M059J (cell line): ENCODE data around the gene KRTAP8-1. TPM values are rescaled to one million over a fixed set of nuclear protein-coding genes. Genes with fewer than 3 reads are reported as not detected.

Experiments
- DNase-seq: peaks from one replicate; pipeline ENCODE4 v3.0.0-alpha.2; 2012; ENCODE audit warnings: low read depth
- total RNA-seq: library from RNA; depleted of rRNA; stranded (reverse); fragments of >200 nt; shearing (Covaris generic); gene quantifications from 2 replicates; pipeline ENCODE4 v1.2.3, GENCODE V29; 2014; rRNA removed

Gene KRTAP8-1, protein sequence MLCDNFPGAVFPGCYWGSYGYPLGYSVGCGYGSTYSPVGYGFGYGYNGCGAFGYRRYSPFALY
- total RNA-seq = not detected in 2 replicates

DNA sequence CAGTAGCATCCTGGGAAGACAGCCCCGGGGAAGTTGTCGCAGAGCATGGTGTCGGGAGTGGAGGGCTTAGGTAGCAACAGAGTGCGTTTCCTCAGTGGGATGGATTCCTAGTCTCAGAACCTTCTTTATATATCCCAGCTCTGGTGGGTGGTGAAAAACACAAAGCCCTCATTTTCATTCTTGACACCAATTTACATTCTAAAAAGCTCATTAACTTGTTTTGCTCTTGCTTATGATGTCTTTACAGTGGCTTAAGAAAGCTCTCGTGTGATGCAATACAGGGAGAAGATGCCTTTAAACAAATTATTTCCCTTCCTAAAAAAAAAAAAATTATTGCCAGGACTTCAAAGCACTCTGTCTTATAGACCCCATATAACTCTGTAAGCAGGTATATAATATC, at the start of gene KRTAP8-1:
KRTAP8-1 (minus strand) TSS at position 101 of the 400 bp plus-strand sequence; CDS start at position 47, 54 bp downstream.
- DNase-seq = no peak

DNA sequence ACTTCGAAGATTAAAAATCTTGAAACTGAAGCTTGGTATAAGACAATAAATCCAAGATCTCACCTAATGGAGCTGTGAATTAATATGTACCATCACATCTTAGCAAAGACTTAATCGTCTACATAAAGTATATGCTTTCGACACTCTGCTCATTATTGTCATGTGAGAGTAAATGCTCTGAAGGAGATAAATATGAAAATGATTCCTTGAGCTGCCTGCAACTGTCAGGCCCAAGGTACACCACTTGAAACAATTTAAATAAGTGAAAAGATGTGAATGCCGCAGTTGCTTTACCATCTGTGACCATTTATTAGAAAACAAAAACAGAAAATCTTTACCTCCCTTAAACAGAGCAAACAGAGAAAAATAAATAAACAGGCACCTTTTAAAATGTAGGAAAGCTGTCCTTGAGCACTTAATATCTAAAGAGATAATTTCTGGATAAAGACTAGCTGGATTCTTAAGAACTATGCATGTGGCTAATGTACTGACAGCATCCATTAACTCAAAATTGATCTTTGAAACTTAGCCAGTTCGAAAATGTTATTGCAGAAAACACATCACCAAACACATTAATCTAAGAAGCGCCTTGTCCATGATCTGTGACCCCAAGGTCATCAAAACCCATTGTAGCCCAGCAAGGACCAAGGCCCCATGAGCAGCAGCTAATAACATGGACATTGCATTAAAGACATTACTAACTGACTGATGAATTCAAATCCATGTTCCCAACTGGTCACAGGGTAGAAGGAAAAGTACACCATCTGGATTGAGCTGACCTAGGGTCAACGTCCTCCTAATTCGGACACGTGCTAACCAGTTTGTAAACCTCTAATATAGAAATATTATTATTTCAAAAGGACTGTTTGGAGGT, 34.8 kb upstream of the KRTAP8-1 start:
- DNase-seq = no peak

DNA sequence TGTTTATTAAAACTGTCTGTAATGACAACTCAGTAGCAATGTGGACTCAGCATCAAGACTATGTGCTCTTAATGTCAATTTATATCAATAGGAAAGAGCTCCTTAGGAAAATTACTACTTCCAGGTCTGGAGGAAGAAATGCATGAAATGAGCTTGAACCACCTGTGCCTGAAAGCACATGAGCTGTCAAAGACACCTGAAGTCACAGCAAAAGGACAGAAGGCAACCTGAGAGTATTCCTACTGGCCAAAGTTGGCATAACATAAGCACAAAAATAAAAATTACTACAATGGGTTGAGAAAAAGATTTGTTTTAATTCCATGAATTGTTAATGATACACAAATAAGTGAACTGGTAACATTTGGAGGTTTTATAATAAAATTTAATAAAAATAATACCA, 29.9 kb upstream of the KRTAP8-1 start:
- DNase-seq = no peak

DNA sequence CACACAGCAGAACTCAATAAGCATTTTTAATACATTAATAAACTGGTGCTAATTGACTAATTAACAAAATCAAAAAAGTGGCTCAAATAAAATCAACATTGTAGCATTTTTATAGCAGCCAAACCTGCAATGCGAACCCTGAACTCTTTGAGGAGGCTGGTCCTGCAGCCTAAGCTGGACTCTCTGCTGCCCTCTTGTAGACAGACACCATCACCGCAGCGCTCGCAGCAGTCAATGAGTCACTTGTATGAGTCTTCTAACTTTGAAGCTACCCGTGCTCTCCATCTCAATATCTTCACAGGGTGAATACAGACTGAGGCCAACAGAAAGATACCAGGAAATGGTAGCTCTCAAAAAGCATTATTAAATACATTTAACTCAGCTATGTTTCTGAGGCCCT, 26.2 kb upstream of the KRTAP8-1 start:
- DNase-seq = peak; percentile 13

DNA sequence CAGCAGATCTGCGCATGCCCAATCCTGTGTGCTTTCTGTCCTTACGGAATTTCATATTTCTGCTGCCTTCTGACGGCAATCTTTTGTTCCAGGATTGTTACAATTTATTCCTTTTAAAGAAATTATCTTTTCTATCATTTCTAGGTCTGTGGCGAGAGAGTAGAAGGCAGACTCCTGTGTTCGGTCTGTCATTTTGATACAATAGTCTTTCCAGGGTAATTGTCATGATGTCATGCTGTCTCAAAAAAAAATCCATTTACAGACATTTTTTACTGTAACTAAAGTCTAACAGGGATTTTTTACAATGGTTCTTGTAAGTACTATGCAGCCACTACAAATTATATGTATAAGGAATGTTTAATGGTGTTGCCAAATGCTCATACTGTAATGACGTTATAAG, 25.5 kb upstream of the KRTAP8-1 start:
- DNase-seq = no peak

DNA sequence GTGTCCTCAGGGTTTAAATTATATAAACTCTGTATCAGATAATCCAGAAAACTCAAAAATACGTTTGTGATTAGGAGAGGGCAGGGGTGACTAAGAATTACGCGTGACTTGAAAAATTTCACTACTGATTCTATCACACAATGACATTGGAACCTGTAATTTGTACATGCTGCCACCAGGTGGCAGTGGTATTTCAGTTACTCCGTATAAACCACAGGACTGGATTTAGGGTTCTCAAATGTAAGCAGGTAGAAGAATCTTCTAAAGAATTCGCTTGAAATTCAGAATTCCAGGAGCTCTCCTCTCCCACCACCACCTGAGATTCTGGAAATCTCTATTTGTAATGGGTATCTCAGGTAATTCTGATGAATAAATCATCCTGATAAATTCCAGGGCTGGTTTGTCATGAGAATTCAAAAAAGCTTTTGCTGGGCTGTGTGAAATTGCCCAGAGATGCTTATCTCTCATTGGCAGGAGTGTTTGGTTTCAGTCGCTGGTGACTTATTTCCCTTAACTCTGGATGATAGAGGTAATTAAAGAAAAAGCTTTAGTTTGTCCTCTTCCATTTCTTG, 18.2 kb upstream of the KRTAP8-1 start:
- no peak for DNase-seq

DNA sequence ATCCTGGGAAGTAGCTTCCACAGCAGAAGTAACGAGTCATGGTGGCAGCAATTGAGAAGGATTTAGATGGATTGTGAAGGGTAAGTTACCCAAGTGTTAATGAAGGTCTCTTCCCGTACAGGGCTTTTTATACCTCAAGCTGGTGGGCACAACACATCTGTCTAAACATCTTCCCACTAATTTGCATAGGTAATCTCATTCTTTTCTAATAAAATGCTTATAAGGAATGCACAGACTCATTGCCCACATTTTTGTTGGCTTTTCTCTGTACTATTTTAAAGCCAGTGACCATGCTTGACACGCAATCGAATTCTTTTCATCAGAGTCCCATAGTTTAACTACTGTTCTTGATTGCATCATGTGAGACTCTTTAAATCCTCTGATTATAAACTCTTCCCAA, 16.6 kb upstream of the KRTAP8-1 start, which contains the start of gene KRTAP7-1:
KRTAP7-1 (minus strand) TSS at position 101 of the 400 bp plus-strand sequence; CDS start at position 40, 61 bp downstream.
- DNase-seq = no peak

DNA sequence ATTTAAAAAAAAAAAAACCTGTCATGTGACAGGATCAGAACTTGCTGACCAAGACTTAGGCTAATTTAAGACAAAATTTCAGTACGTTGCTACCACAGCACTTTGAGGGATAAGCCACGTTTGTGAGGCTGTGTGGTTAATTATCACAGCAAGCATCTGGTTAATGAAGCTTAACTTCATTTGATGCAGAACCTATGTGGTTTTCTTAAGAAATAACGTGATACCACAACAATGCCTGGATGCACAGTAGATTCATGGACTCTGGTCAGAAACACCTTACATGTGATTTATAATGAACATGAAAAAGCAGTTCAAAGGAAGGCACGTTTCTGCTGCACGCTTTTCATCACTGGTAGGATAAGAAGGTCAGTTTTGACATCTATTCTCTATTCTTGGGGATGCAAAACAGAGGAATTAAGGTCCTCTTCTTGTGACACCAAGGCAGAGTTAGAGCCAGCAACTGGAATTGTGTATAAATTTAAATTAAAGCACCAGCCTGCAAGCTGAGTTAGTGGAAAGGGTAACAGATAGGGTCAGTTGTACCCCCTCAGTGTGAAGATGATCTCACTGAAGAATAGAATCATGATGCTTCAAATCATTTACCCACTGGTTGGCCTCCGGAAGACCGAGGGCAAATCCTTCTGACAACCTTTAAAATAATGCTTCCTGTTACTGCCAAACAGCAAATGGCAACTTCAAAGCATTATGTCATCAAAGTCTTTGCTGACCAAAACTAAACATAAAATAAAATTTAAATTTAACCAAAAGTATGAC, 6.0 kb upstream of the KRTAP8-1 start:
- no peak for DNase-seq

DNA sequence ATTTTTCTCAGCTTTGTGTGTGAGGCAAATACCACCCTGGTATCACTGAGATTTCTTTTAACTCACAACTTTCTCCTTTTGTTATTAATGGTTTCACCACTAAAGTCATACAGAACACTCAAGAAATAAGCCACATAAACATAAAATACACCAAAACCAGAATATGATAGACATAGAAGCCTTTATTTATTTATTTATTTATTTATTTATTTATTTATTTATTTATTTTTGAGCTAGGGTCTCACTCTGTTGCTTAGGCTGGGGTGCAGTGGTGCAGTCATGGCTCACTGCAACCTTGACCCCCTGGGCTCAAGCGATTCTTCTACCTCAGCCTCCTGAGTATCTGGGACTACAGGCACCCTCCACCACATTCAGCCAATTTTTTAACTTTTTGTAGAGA, 12.5 kb downstream of the KRTAP8-1 start:
- no peak for DNase-seq

DNA sequence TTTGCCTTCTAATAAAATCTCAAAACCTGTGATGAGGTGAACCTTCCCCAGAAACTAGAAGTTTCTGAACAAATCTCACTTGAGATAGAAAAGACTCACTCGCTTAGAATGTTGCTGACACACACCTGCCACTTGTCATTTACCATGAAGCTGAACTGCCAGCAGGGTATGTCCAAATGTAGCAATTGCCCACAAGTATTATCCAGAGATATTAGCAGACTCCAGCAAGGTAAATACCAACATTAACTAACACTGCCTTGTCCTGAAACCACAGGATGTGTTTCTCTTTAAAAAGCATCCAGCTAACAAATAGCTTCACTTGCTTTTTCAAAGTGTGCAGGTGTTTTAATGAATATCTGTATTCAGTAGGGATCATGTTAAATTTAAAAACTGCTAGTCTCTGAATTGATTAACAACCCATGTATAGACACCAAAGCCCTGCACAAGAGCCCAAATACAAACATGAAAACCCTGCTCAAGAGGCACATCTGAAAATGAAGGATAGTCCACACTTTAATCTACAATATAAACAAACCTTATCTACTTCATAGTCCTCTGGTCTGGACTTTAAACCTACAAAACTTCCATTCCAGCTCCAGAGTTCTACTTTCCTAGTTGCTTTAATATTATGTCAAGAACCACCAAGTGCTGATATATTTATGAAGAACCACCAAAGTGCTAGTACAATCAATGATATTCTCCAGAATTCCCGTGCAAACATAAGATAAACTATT, 19.3 kb downstream of the KRTAP8-1 start:
- no peak for DNase-seq

DNA sequence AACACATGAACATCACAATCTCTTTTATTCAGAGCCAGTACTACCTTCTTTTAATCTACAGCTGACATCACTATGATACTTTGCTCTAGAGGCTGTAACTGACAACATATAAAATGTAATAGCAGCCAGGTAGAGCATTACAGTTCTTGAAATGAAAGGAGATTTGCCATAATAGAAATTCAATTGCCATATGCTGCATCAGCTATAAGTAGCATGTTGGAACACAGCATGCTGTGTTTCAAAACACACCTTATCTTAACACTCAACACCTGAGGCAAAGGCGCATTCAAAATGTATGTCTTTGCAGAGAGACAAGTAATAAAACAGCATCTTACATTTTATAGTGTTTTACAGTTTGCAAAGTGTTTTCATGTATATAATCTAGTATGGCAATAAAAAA, 33.8 kb downstream of the KRTAP8-1 start:
- no peak for DNase-seq

DNA sequence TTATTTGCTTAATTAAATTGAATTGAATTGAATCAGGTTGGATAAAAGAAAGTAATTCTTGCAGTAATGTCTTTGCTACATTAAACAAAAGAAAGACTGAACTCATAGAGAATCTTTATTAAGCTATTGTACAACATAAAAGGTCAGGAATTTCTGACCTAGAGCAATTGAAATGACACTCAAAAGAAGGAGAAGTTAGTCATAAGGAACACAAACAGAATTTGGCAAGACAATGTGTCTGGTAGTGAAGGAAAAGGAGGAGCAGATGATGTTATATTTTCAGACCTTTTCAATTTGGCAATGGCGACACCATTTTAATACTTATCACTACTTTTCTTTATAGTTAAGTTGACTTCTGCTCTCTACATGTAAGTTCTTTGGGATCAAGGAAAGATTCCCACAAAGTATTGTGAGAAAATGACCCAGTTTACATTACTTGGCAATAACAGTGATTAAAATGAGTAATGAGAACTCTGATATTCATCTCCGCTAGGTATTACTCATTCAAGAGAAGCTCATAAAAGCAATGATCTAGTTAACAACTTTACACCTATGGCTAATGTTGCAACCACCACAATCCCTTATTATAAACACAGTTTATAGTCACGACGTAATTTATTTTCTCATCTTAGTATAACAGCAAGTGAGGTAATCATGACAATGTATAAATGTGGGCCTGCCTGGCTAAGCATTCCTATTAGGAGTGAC, 43.2 kb downstream of the KRTAP8-1 start:
- DNase-seq = no peak

Other genes with a start within 250 kb of the KRTAP8-1 start
- gene KRTAP22-2, start 222.9 kb downstream of the KRTAP8-1 start, total RNA-seq = not detected in 2 replicates
- gene KRTAP6-3, start 220.8 kb downstream of the KRTAP8-1 start, total RNA-seq = not detected in 2 replicates
- gene KRTAP6-2, start 214.4 kb downstream of the KRTAP8-1 start, total RNA-seq = not detected in 2 replicates
- not detected in 2 replicates for gene KRTAP22-1, start 212.2 kb downstream of the KRTAP8-1 start, total RNA-seq
- gene KRTAP6-1, start 199.3 kb downstream of the KRTAP8-1 start, total RNA-seq = not detected in 2 replicates
- not detected in 2 replicates for gene KRTAP20-1, start 196.8 kb downstream of the KRTAP8-1 start, total RNA-seq
- gene KRTAP20-4, start 192.6 kb downstream of the KRTAP8-1 start, total RNA-seq = not detected in 2 replicates
- gene KRTAP20-2, start 178.1 kb downstream of the KRTAP8-1 start, total RNA-seq = not detected in 2 replicates
- not detected in 2 replicates for gene KRTAP20-3, start 170.4 kb downstream of the KRTAP8-1 start, total RNA-seq
- not detected in 2 replicates for gene KRTAP21-3, start 94.5 kb downstream of the KRTAP8-1 start, total RNA-seq
- gene KRTAP21-2, start 66.0 kb downstream of the KRTAP8-1 start, total RNA-seq = not detected in 2 replicates
- not detected in 2 replicates for gene KRTAP21-1, start 57.8 kb downstream of the KRTAP8-1 start, total RNA-seq
- gene KRTAP7-1, start 16.5 kb upstream of the KRTAP8-1 start, total RNA-seq = not detected in 2 replicates
- gene KRTAP11-1, start 68.3 kb upstream of the KRTAP8-1 start, total RNA-seq = not detected in 2 replicates
- not detected in 2 replicates for gene KRTAP19-8, start 225.2 kb upstream of the KRTAP8-1 start, total RNA-seq